Keratinocyte (primary cell): ENCODE measurements around the gene POP4. TPM values are rescaled to one million over a fixed set of nuclear protein-coding genes. Genes with fewer than 3 reads are reported as not detected.

Source experiments
- DNase-seq: peaks from one replicate; pipeline ENCODE4 v3.0.0-alpha.2; 2011; ENCODE audit warnings: low read depth, missing footprints, low spot score
- FAIRE-seq: peaks from 2 replicates; lab custom pipeline; 2011; peaks lifted over from hg19 to GRCh38; lab: Jason Lieb, UNC
- H2AFZ ChIP-seq: 2 replicates; pipeline ENCODE4 v1.6.0; 2012; ENCODE audit warnings: low read length, control low read depth, inconsistent platforms; ENCODE audit not compliant: control insufficient read depth
- H3K27ac ChIP-seq: 2 replicates; pipeline ENCODE4 v1.5.1; 2011; ENCODE audit warnings: low read length; ENCODE audit not compliant: control insufficient read depth, insufficient read depth
- H3K27me3 ChIP-seq: 3 replicates; pipeline ENCODE4 v1.6.0; 2011; ENCODE audit warnings: low read length; ENCODE audit not compliant: control insufficient read depth, insufficient read depth; ENCODE audit errors: extremely low read depth
- H3K36me3 ChIP-seq, 2 experiments: 2 replicates in 1 of 2; 3 replicates in 1 of 2; pipeline ENCODE4 v1.5.1; 2011; ENCODE audit warnings: low read length in 2 of 2, mild to moderate bottlenecking in 1 of 2; ENCODE audit not compliant: control insufficient read depth in 2 of 2, insufficient read depth in 2 of 2; ENCODE audit errors: extremely low read depth in 1 of 2
- H3K4me1 ChIP-seq: 3 replicates; pipeline ENCODE4 v1.5.1; 2011; ENCODE audit warnings: low read length; ENCODE audit not compliant: control insufficient read depth, insufficient read depth; ENCODE audit errors: extremely low read depth
- H3K4me2 ChIP-seq: 3 replicates; pipeline ENCODE4 v1.6.0; 2011; ENCODE audit warnings: low read depth, low read length; ENCODE audit not compliant: control insufficient read depth, insufficient read depth; ENCODE audit errors: extremely low read depth
- H3K4me3 ChIP-seq, 3 experiments: fragments of 200-600 bp in 1 of 3; sonication (generic) in 1 of 3; 2 replicates in 2 of 3; 3 replicates in 1 of 3; pipeline ENCODE4 v1.5.1; 2011 to 2016; ENCODE audit warnings: low read length in 3 of 3, mild to moderate bottlenecking in 3 of 3, control low read depth in 2 of 3, inconsistent platforms in 1 of 3, low read depth in 1 of 3, mixed read lengths in 1 of 3, mixed run types in 1 of 3, moderate library complexity in 1 of 3; ENCODE audit not compliant: control insufficient read depth in 2 of 3, insufficient read depth in 2 of 3; ENCODE audit errors: extremely low read depth in 1 of 3
- H3K79me2 ChIP-seq: 2 replicates; pipeline ENCODE4 v1.6.0; 2012; ENCODE audit warnings: low read length; ENCODE audit not compliant: control insufficient read depth, insufficient read depth
- H3K9ac ChIP-seq: 3 replicates; pipeline ENCODE4 v1.6.0; 2011; ENCODE audit warnings: low read length; ENCODE audit not compliant: control insufficient read depth, insufficient read depth; ENCODE audit errors: extremely low read depth
- H3K9me1 ChIP-seq: 3 replicates; pipeline ENCODE4 v1.6.0; 2011; ENCODE audit warnings: low read length; ENCODE audit not compliant: control insufficient read depth, insufficient read depth; ENCODE audit errors: extremely low read depth
- H3K9me3 ChIP-seq: 2 replicates; pipeline ENCODE4 v1.5.1; 2012; ENCODE audit warnings: low read depth, low read length; ENCODE audit not compliant: control insufficient read depth
- H4K20me1 ChIP-seq: 3 replicates; pipeline ENCODE4 v1.6.0; 2011; ENCODE audit warnings: low read length; ENCODE audit not compliant: control insufficient read depth, insufficient read depth; ENCODE audit errors: extremely low read depth
- CTCF ChIP-seq, 3 experiments: IDR thresholded peaks in 1 of 3; conservative IDR thresholded peaks in 1 of 3; optimal IDR thresholded peaks in 1 of 3; 2 replicates in 2 of 3; 3 replicates in 1 of 3; pipeline versions ENCODE3 to v1.5.1; 2011; ENCODE audit warnings: low read length in 3 of 3, mild to moderate bottlenecking in 3 of 3, moderate library complexity in 2 of 3, control low read depth in 1 of 3, inconsistent platforms in 1 of 3; ENCODE audit not compliant: insufficient read depth in 2 of 3; ENCODE audit errors: extremely low read depth in 1 of 3
- EZH2 ChIP-seq: IDR thresholded peaks from one replicate; pipeline ENCODE4 v1.6.1; 2012; ENCODE audit warnings: inconsistent platforms, mild to moderate bottlenecking, low read length, moderate library complexity
- dilution Hi-C: fragments of 300-500 bp; cut with MboI; formaldehyde crosslinking; loops from one replicate; pipeline ENCODE4 v1.7.0; 2020; ENCODE audit warnings: low sequenced_read_pairs; ENCODE audit not compliant: extremely low pct_ligation_motif_present
- polyA plus RNA-seq, 5 experiments: library from polyadenylated mRNA; depleted of rRNA in 3 of 5; stranded (reverse) in 3 of 5; stranded (forward) in 1 of 5; unstranded in 1 of 5; fragments of >200 nt; gene quantifications; 1 replicate in 1 of 5; 2 replicates in 3 of 5; 3 replicates in 1 of 5; pipeline versions ENCODE4 v1.2.1 to v1.2.3, GENCODE V29; 2011 to 2012; ENCODE audit warnings: missing spikeins in 2 of 5, low read depth in 1 of 5, low replicate concordance in 1 of 5

Gene POP4
- polyA plus RNA-seq, 1 donor (not counting 4 experiments of a cell fraction or from before 2014, with no cell fraction given) = 104 TPM

- H3K27me3 ChIP-seq = peaks cover 7% of the 10 kb centered on the region
- no peak for TF ChIP-seq CTCF (optimal IDR thresholded peaks at IDR 0.05 in 1 of 3, IDR thresholded peaks at IDR 0.05 in 1 of 3, conservative IDR thresholded peaks at IDR 0.05 in 1 of 3; ENCODE audit: extremely low read depth in 1 of 3, insufficient read depth in 2 of 3, low read length in 3 of 3)
- TF ChIP-seq EZH2 = no peak
- no peak overlapping the region for H3K4me3 ChIP-seq
- no peak for FAIRE-seq
- no peak overlapping the region for H2AFZ ChIP-seq
- H3K9ac ChIP-seq = no peak overlapping the region
- DNase-seq = no peak
- H3K9me1 ChIP-seq = no peaks in the 10 kb centered on the region
- H4K20me1 ChIP-seq = no peaks in the 10 kb centered on the region
- H3K79me2 ChIP-seq = no peaks in the 10 kb centered on the region
- H3K36me3 ChIP-seq = no peaks in the 10 kb centered on the region
- no peak overlapping the region for H3K4me2 ChIP-seq
- no peaks in the 10 kb centered on the region for H3K9me3 ChIP-seq
- H3K27ac ChIP-seq = no peak overlapping the region
- H3K4me1 ChIP-seq = no peaks in the 10 kb centered on the region
- dilution Hi-C loops = no loop called here
Measured at GRCh38 chr19:29576046-29576606, 30.0 kb upstream of the POP4 start.

GRCh38 chr19:29576761-29577648 lies 29.1 kb upstream of the POP4 start:
- no peak for DNase-seq
- Histone ChIP-seq H3K27me3 (peaks cover 7% of the 10 kb centered on the region), H3K9me1 (no peaks in the 10 kb centered on the region), H4K20me1 (no peaks in the 10 kb centered on the region), H3K36me3 (no peaks in the 10 kb centered on the region), H3K4me3 (no peak overlapping the region), H3K4me1 (no peaks in the 10 kb centered on the region), H2AFZ (no peak overlapping the region), H3K4me2 (no peak overlapping the region), H3K9me3 (no peaks in the 10 kb centered on the region), H3K27ac (no peak overlapping the region), H3K79me2 (no peaks in the 10 kb centered on the region), H3K9ac (no peak overlapping the region)
- no peak for FAIRE-seq
- dilution Hi-C loops = no loop called here
- TF ChIP-seq EZH2 (no peak), CTCF (optimal IDR thresholded peaks at IDR 0.05 in 1 of 3, IDR thresholded peaks at IDR 0.05 in 1 of 3, conservative IDR thresholded peaks at IDR 0.05 in 1 of 3; ENCODE audit: extremely low read depth in 1 of 3, insufficient read depth in 2 of 3, low read length in 3 of 3) (no peak)
